Measurements from ENCODE around the gene TNNI3K. TPM values are rescaled to one million over a fixed set of nuclear protein-coding genes. Genes with fewer than 3 reads are reported as not detected.
"Not testable (repeated sequence)": the region's sequence is repeated elsewhere in the genome, so short reads cannot be mapped to it uniquely, and the experiment has no call there.

Gene TNNI3K
- polyA plus RNA-seq, 1 of the 3 experiments (the other 2 are of a cell fraction), result 0.31 TPM

DNA sequence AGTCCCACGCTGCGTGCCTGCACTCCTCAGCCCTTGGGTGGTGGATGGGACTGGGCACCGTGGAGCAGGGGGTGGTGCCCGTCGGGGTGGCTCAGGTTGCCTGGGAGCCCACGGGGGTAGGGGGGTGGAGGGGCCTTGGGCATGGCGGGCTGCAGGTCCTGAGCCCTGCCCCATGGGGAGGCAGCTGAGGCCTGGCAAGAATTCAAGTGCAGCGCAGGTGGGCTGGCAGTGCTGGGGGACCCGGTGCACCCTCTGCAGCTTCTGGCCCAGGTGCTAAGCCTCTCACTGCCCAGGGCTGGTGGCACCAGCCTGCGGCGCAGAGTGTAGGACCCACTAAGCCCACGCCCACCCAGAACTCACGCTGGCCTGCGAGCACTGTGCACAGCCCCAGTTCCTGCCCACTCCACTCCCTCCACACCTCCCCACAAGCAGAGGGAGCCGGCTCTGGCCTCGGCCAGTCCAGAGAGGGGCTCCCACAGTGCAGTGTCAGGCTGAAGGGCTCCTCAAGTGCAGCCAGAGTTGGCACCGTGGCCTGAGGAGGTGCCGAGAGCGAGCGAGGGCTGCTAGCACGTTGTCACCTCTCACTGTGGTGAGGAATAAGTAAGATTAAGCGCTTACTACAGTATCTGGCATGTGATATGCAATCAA is 12.8 kb downstream of the TNNI3K start:
- DNase-seq, result no peak
- Histone ChIP-seq H4K20me1 (ENCODE audit: insufficient read depth) (no peaks in the 10 kb centered on the region), H3K4me2 (no peak overlapping the region), H3F3A (replicated peaks; ENCODE audit: insufficient read depth) (no peaks in the 10 kb centered on the region), H3K36me3 (replicated peaks in 1 of 2; ENCODE audit: control insufficient read depth in 1 of 2, insufficient read depth in 2 of 2, low read length in 1 of 2) (no peaks in the 10 kb centered on the region), H3K79me2 (ENCODE audit: insufficient read depth) (no peaks in the 10 kb centered on the region), H3K9ac (no peak overlapping the region), H3K27ac (ENCODE audit: low read depth in 2 of 2, low read length in 1 of 2) (no peak overlapping the region), H3K9me3 (no peaks in the 10 kb centered on the region), H3K27me3 (ENCODE audit: insufficient read depth) (no peaks in the 10 kb centered on the region), H3K4me3 (ENCODE audit: low read depth in 2 of 2, low read length in 1 of 2) (no peak overlapping the region), H3K4me1 (ENCODE audit: control insufficient read depth in 1 of 2, insufficient read depth in 2 of 2, low read depth in 1 of 2, low read length in 1 of 2) (no peaks in the 10 kb centered on the region), H3K9me2 (no peaks in the 10 kb centered on the region), H2AFZ (ENCODE audit: low read depth) (no peak overlapping the region)
- no peak for TF ChIP-seq CHD2 (IDR thresholded peaks at IDR 0.05; ENCODE audit: low read length, partially characterized antibody)
- no peak for TF ChIP-seq RCOR1 (IDR thresholded peaks at IDR 0.05; ENCODE audit: low read length)
- TF ChIP-seq NFIC (IDR thresholded peaks at IDR 0.05; ENCODE audit: borderline replicate concordance), result no peak
- TF ChIP-seq GATA2 (CRISPR knock-in tag; IDR thresholded peaks at IDR 0.05), result no peak
- TF ChIP-seq, protein P1, sequence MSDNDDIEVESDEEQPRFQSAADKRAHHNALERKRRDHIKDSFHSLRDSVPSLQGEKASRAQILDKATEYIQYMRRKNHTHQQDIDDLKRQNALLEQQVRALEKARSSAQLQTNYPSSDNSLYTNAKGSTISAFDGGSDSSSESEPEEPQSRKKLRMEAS (IDR thresholded peaks at IDR 0.05; ENCODE audit: low read depth), result no peak
- TF ChIP-seq FOSL2 (IDR thresholded peaks at IDR 0.05; ENCODE audit: borderline replicate concordance, low read depth), result no peak
- TF ChIP-seq NRF1 (IDR thresholded peaks at IDR 0.05; ENCODE audit: low read depth, low read length), result no peak
- TF ChIP-seq MXI1 (IDR thresholded peaks at IDR 0.05; ENCODE audit: low read depth, low read length), result no peak
- no peak for TF ChIP-seq REST (IDR thresholded peaks at IDR 0.05; ENCODE audit: low read depth, low read length)
- TF ChIP-seq PBX3 (IDR thresholded peaks at IDR 0.05), result no peak
- TF ChIP-seq ELF1 (IDR thresholded peaks at IDR 0.05), result no peak
- CTCF ChIA-PET, result no interaction called here
- 58% methylated on average over 7 of the region's 22 CpGs for WGBS (ENCODE audit: low lambda C conversion rate)
- POLR2A ChIA-PET, result no interaction called here

DNA sequence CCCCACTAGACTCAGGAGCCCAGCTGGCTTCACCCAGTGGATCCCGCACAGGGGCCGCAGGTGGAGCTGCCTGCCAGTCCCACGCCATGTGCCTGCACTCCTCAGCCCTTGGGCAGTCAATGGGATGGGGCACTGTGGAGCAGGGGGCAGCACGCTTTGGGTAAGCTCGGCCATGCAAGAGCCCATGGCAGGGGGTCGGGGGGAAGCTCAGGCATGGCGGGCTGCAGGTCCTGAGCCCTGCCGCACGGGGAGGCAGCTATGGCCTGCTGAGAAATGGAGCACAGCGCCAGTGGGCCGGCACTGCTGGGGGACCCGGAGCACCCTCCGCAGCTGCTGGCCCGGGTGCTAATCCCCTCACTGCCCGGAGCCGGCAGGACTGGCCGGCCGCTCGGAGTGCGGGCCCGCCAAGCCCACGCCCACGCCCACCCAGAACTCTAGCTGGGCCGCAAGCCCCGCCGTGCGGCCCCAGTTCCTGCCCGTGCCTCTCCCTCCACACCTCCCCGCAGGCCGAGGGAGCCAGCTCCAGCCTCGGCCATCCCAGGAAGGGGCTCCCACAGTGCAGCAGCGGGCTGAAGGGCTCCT is 18.1 kb downstream of the TNNI3K start:
- H3K9ac ChIP-seq; H3K27me3 ChIP-seq (ENCODE audit: insufficient read depth); H3K27ac ChIP-seq (ENCODE audit: low read depth in 2 of 2, low read length in 1 of 2); H3F3A ChIP-seq (replicated peaks; ENCODE audit: insufficient read depth); H3K79me2 ChIP-seq (ENCODE audit: insufficient read depth); H3K4me3 ChIP-seq (ENCODE audit: low read depth in 2 of 2, low read length in 1 of 2); H3K4me1 ChIP-seq (ENCODE audit: control insufficient read depth in 1 of 2, insufficient read depth in 2 of 2, low read depth in 1 of 2, low read length in 1 of 2); H3K4me2 ChIP-seq; H3K9me2 ChIP-seq; H3K9me3 ChIP-seq; DNase-seq; POLR2A ChIA-PET; H3K36me3 ChIP-seq (replicated peaks in 1 of 2; ENCODE audit: control insufficient read depth in 1 of 2, insufficient read depth in 2 of 2, low read length in 1 of 2); H2AFZ ChIP-seq (ENCODE audit: low read depth); H4K20me1 ChIP-seq (ENCODE audit: insufficient read depth): not testable (repeated sequence)
- WGBS (ENCODE audit: low lambda C conversion rate), result 72% methylated on average over 18 of the region's 32 CpGs
- CTCF ChIA-PET, result interaction anchor here (0.8 kb wide), 1 partner anchor 215 kb away, joined by 3 read pairs; no protein-coding TSS in a partner anchor

Data from SK-N-SH (cell line).